Mucosa of descending colon (tissue), 3 donors: ENCODE data around the gene GUK1. TPM values are rescaled to one million over a fixed set of nuclear protein-coding genes. Genes with fewer than 3 reads are reported as not detected.

Experiments used
- ATAC-seq: fragments of 200-7000 bp; cut with Tn5 transposase; one replicate; pipeline ENCODE4 v1.9.1; 2020; ENCODE audit warnings: mild to moderate bottlenecking, moderate library complexity
- DNase-seq, 3 donors: peaks; one replicate each; pipeline ENCODE4 v3.0.0-alpha.2; 2020
- H3K36me3 ChIP-seq: fragments of 200-600 bp; one replicate; pipeline ENCODE4 v1.8.0; 2021; ENCODE audit warnings: low read depth, mild to moderate bottlenecking
- H3K4me1 ChIP-seq: fragments of 200-600 bp; one replicate; pipeline ENCODE4 v1.8.0; 2021; ENCODE audit warnings: low read depth, mild to moderate bottlenecking
- H3K4me3 ChIP-seq: fragments of 200-600 bp; one replicate; pipeline ENCODE4 v1.8.0; 2021; ENCODE audit warnings: mild to moderate bottlenecking
- H3K9me3 ChIP-seq: fragments of 200-600 bp; one replicate; pipeline ENCODE4 v1.8.0; 2021; ENCODE audit warnings: mild to moderate bottlenecking
- CTCF ChIP-seq: fragments of 200-600 bp; IDR thresholded peaks from one replicate; pipeline ENCODE4 v1.8.0; 2022; ENCODE audit warnings: antibody characterized with exemption, mild to moderate bottlenecking
- intact Hi-C, 2 donors: fragments of 100-400 bp; cut with DNase I in 1 of 2; cut with micrococcal nuclease in 1 of 2; formaldehyde crosslinking; loops; one replicate each; pipeline versions ENCODE4 v1.11.0 to v1.11.1; 2022; cut with DNase I, micrococcal nuclease
- long read RNA-seq, 2 donors: library from polyadenylated mRNA; unstranded; transcript quantifications; one replicate each; pipeline ENCODE4 v2.0.0, GENCODE V29; 2019 to 2021
- total RNA-seq, 3 donors: library from RNA; stranded (reverse); fragmentation: NEBNext Ultra II Directional in 2 of 3; extraction: Animal tissue kit (Norgen Biotek cat#: 25700) in 2 of 3; gene quantifications; one replicate each; pipeline versions ENCODE4 v1.2.1 to v1.2.4, GENCODE V29; 2021 to 2023
- donor health status: DM: no; HTN: no; CAD: no; lungs with moderate emphysema.
- donor health status: DM: no; HTN: no; CAD: no.
- donor health status: DM: no; HTN: yes; CAD: no.

Gene GUK1
- 100 to 1,000 TPM; 165 to 182 (median 178) TPM for total RNA-seq
- long read RNA-seq, donor 1, transcript GUK1-208 (7 exons, 842 nt), result minor isoform, 9 of 360 reads
- long read RNA-seq, donor 1, transcript GUK1-201 (9 exons, 1,084 nt), result minor isoform, 46 of 360 reads
- long read RNA-seq, donor 1, transcript GUK1-210 (8 exons, 990 nt), result major isoform, 200 of 360 reads
- long read RNA-seq, donor 1, partial matches to known transcripts, result 16 of 360 reads
- long read RNA-seq, donor 1, other reads (novel, unspliced or antisense), result 76 of 360 reads
- long read RNA-seq, donor 2, transcript GUK1-201 (9 exons, 1,084 nt), result minor isoform, 50 of 299 reads
- long read RNA-seq, donor 2, transcript GUK1-210 (8 exons, 990 nt), result major isoform, 185 of 299 reads
- long read RNA-seq, donor 2, transcript GUK1-208 (7 exons, 842 nt), result minor isoform, 9 of 299 reads
- long read RNA-seq, donor 2, partial matches to known transcripts, result 11 of 299 reads
- long read RNA-seq, donor 2, other reads (novel, unspliced or antisense), result 36 of 299 reads

- intact Hi-C loops, result no loop called here
Observed at GRCh38 chr1:228139931-228140723, at the start of gene GUK1. TSS of gene GUK1 (plus strand) at chr1:228140279. CDS start at chr1:228140303, 24 bp downstream.

GRCh38 chr1:228090613-228091081, 49.4 kb upstream of the GUK1 start:
- Histone ChIP-seq H3K9me3 (peaks cover 8% of the 10 kb centered on the region), H3K4me1 (peaks cover 65% of the 10 kb centered on the region), H3K4me3 (no peak overlapping the region), H3K36me3 (no peaks in the 10 kb centered on the region)
- no peak for TF ChIP-seq CTCF
- intact Hi-C loops, result no loop called here
- DNase-seq, result no peak
- ATAC-seq, result peak; percentile 23

More at GRCh38 chr1:228139931-228140723, at the start of gene GUK1:
- Histone ChIP-seq H3K36me3 (peaks cover 5% of the 10 kb centered on the region), H3K4me1 (peaks cover 28% of the 10 kb centered on the region), H3K9me3 (no peaks in the 10 kb centered on the region), H3K4me3 (peak within 1 kb of the TSS; percentile 62)
- peak; percentile 44 for TF ChIP-seq CTCF
- ATAC-seq, result peak; percentile 92
- peak; percentile 100 for DNase-seq

- H3K4me1 ChIP-seq, result peaks cover 62% of the 10 kb centered on the region
- H3K36me3 ChIP-seq, result no peaks in the 10 kb centered on the region
- ATAC-seq, result no peak
Observed at GRCh38 chr1:228091084-228091483, 49.0 kb upstream of the GUK1 start.

GRCh38 chr1:228092342-228093049, 47.6 kb upstream of the GUK1 start:
- no peak for TF ChIP-seq CTCF
- ATAC-seq, result no peak
- intact Hi-C loops, result no loop called here
- no peaks in the 10 kb centered on the region for H3K36me3 ChIP-seq
- H3K9me3 ChIP-seq, result peaks cover 8% of the 10 kb centered on the region
- no peak for DNase-seq
- H3K4me1 ChIP-seq, result peaks cover 52% of the 10 kb centered on the region
- H3K4me3 ChIP-seq, result no peak overlapping the region

More at GRCh38 chr1:228091084-228091483, 49.0 kb upstream of the GUK1 start:
- Histone ChIP-seq H3K9me3 (peaks cover 8% of the 10 kb centered on the region), H3K4me3 (no peak overlapping the region)
- DNase-seq, result no peak
- intact Hi-C loops, result no loop called here
- no peak for TF ChIP-seq CTCF
